ENCODE results near the gene ZNF708.

DNA sequence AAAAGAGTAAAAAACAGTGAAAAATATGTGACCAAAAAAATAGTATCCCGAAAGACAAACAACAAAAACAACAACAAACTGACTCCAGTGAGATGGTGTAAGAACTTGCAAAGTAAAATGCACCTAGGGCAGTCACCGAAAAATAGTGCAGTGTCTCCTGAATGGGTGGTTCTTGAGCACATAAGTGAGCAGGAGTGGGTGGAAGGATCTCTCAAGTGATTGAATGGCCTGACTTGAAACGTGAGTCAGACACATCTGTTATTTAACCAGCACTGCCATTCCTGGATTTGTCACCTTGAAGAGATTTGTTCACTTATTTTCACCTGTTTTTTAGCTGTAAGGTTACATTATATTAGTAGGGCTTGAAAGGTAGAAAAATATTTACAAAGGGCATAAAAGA is 33.1 kb upstream of the ZNF708 start:
- no peak for TF ChIP-seq FOXM1 (IDR thresholded peaks at IDR 0.05; ENCODE audit: borderline replicate concordance)
- TF ChIP-seq BHLHE40 (IDR thresholded peaks at IDR 0.05; ENCODE audit: borderline replicate concordance) = no peak
- no peak for TF ChIP-seq FOXA1 (IDR thresholded peaks at IDR 0.05)
- no peak for TF ChIP-seq L3MBTL2 (conservative IDR thresholded peaks at IDR 0.05)
- TF ChIP-seq SUZ12 (IDR thresholded peaks at IDR 0.05) = no peak
- no peak for TF ChIP-seq TARDBP (IDR thresholded peaks at IDR 0.05)
- TF ChIP-seq, protein P1, sequence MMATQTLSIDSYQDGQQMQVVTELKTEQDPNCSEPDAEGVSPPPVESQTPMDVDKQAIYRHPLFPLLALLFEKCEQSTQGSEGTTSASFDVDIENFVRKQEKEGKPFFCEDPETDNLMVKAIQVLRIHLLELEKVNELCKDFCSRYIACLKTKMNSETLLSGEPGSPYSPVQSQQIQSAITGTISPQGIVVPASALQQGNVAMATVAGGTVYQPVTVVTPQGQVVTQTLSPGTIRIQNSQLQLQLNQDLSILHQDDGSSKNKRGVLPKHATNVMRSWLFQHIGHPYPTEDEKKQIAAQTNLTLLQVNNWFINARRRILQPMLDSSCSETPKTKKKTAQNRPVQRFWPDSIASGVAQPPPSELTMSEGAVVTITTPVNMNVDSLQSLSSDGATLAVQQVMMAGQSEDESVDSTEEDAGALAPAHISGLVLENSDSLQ (IDR thresholded peaks at IDR 0.05) = no peak
- no peak for TF ChIP-seq NFRKB (IDR thresholded peaks at IDR 0.05)
